Right lobe of liver (tissue), 4 donors: Measurements from ENCODE around the gene TBC1D3E.
"Not testable (repeated sequence)": the region's sequence is repeated elsewhere in the genome, so short reads cannot be mapped to it uniquely, and the experiment has no call there.

ENCODE experiments used
- CTCF ChIP-seq, 4 donors: fragments of 200-600 bp in 3 of 4; fragments of 450-650 bp in 1 of 4; IDR thresholded peaks; one replicate each; pipeline versions ENCODE4 v1.5.1 to v1.8.0; 2016 to 2022; ENCODE audit warnings: antibody characterized with exemption in 4 of 4, mild to moderate bottlenecking in 2 of 4
- POLR2A ChIP-seq: fragments of 450-650 bp; IDR thresholded peaks from one replicate; pipeline ENCODE4 v1.6.1; 2017; ENCODE audit warnings: antibody characterized with exemption, mild to moderate bottlenecking
- donor health status: DM: no; HTN: no; CAD: no.
- donor health status: DM: no; HTN: no; CAD: no.
- donor health status: DM: no; HTN: yes; CAD: no.

GRCh38 chr17:38094059-38094694 is 33.6 kb upstream of the TBC1D3E start:
- not testable (repeated sequence) for TF ChIP-seq POLR2A; CTCF (IDR thresholded peaks at IDR 0.05)
